ENCODE results near the gene TMEM156. TPM values are rescaled to one million over a fixed set of nuclear protein-coding genes. Genes with fewer than 3 reads are reported as not detected.

The TMEM156 gene
- total and polyA plus RNA-seq, 2 experiments from 2014 or later, result not detected

- H3F3A ChIP-seq (replicated peaks; ENCODE audit: low read depth), result no peaks in the 10 kb centered on the region
- 0 out of 2 replicates have a peak, but pooled peaks cover 4% of the 10 kb centered on the region for H4K20me1 ChIP-seq (replicated peaks; ENCODE audit: insufficient read depth)
- H3K4me3 ChIP-seq, result no peak overlapping the region
- Mint-ChIP-seq H3K27me3 (ENCODE audit: insufficient read depth, low read depth, poor library complexity) (peaks cover 2% of the 10 kb centered on the region), H3K9me3 (no peaks in the 10 kb centered on the region), H3K4me1 (peaks cover 2% of the 10 kb centered on the region; the same call in 1 of the 3 replicates), H3K4me3 (no peak overlapping the region), H3K36me3 (ENCODE audit: low read depth) (no peaks in the 10 kb centered on the region), H3K27ac (no peak overlapping the region)
- no peak overlapping the region for H3K27ac ChIP-seq (ENCODE audit: low read depth)
- no peaks in the 10 kb centered on the region for H3K27me3 ChIP-seq (ENCODE audit: insufficient read depth)
- no peak overlapping the region for H3K4me2 ChIP-seq
- H3K9me2 ChIP-seq (ENCODE audit: insufficient read depth), result no peaks in the 10 kb centered on the region
- H3K36me3 ChIP-seq (ENCODE audit: insufficient read depth), result no peaks in the 10 kb centered on the region
- ATAC-seq, result no peak
- no peaks in the 10 kb centered on the region for H3K4me1 ChIP-seq (ENCODE audit: insufficient read depth)
- no peaks in the 10 kb centered on the region for H3K79me2 ChIP-seq (replicated peaks; ENCODE audit: insufficient read depth)
- H2AFZ ChIP-seq, result peak overlapping the region; percentile 76; the same call in 1 of the 2 replicates
- TF ChIP-seq CREB1 (CRISPR knock-in tag; IDR thresholded peaks at IDR 0.05; ENCODE audit: low read depth), result no peak
- TF ChIP-seq POLR2AphosphoS5 (IDR thresholded peaks at IDR 0.05; ENCODE audit: low read depth), result no peak
- TF ChIP-seq EZH2 (IDR thresholded peaks at IDR 0.05; ENCODE audit: low read depth, unreplicated experiment), result no peak
- no peak for TF ChIP-seq ZNF114 (CRISPR knock-in tag; IDR thresholded peaks at IDR 0.05)
- TF ChIP-seq REST (IDR thresholded peaks at IDR 0.05; ENCODE audit: unreplicated experiment), result no peak
- no peak for TF ChIP-seq JUNB (IDR thresholded peaks at IDR 0.05; ENCODE audit: unreplicated experiment)
- TF ChIP-seq STAT1 (IDR thresholded peaks at IDR 0.05; ENCODE audit: unreplicated experiment), result no peak
- TF ChIP-seq ZNF462 (CRISPR knock-in tag; IDR thresholded peaks at IDR 0.05), result no peak
- no peak for TF ChIP-seq ZNF331 (CRISPR knock-in tag; IDR thresholded peaks at IDR 0.05; ENCODE audit: low read depth)
- TF ChIP-seq EZH2phosphoT487 (IDR thresholded peaks at IDR 0.05; ENCODE audit: unreplicated experiment), result no peak
- TF ChIP-seq CTCF (conservative IDR thresholded peaks at IDR 0.05; ENCODE audit: low read depth in 2 of 2), result no peak
- no peak for TF ChIP-seq ETS1 (IDR thresholded peaks at IDR 0.05)
- no peak for TF ChIP-seq NANOG (IDR thresholded peaks at IDR 0.05; ENCODE audit: borderline replicate concordance)
- no peak for DNase-seq (ENCODE audit: low spot score)
These were observed 82.0 kb downstream of the TMEM156 start for GRCh38 chr4:38950159-38950558.
